AG09319 (cell line): ENCODE data around the gene PAXIP1.

Source experiments
- DNase-seq: peaks from one replicate; pipeline ENCODE4 v3.0.0-alpha.2; 2010; ENCODE audit warnings: low read depth; ENCODE audit errors: extremely low read depth
- CTCF ChIP-seq: IDR thresholded peaks from 2 replicates; pipeline ENCODE4 v1.5.1; 2011; ENCODE audit warnings: low read depth, mild to moderate bottlenecking, inconsistent platforms, low read length, moderate library complexity

Gene PAXIP1

GRCh38 chr7:155027879-155028278, 25.0 kb upstream of the PAXIP1 start:
- DNase-seq, result no peak
- no peak for TF ChIP-seq CTCF

GRCh38 chr7:155021699-155022145, 18.8 kb upstream of the PAXIP1 start:
- TF ChIP-seq CTCF, result no peak
- no peak for DNase-seq

GRCh38 chr7:155020996-155021395, 18.1 kb upstream of the PAXIP1 start:
- no peak for DNase-seq
- no peak for TF ChIP-seq CTCF

- no peak for TF ChIP-seq CTCF
- no peak for DNase-seq
Observed at GRCh38 chr7:155017834-155018233, 14.9 kb upstream of the PAXIP1 start.

DNA sequence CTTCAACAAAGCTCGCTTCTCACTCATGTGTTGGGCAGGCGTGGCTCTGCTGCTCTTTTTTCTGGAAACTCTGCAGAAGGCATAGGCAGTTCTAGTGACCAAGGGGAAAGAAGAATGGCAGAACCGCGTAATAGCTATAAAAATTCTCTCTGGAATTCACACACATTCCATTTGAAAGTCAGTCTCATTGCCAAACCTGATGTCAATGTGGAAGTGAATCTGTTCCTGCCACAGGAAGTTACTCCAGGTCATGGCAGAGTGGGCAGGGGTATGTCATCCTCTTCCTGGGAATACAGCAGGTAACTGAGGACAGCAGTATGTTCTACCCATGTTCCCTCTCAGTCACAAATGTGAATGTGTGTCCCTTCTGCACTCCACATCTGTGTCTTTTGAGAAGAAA, 8.2 kb upstream of the PAXIP1 start:
- DNase-seq, result no peak
- no peak for TF ChIP-seq CTCF

GRCh38 chr7:155009570-155010157, 6.7 kb upstream of the PAXIP1 start:
- peak; percentile 18 for TF ChIP-seq CTCF
- no peak for DNase-seq

DNA sequence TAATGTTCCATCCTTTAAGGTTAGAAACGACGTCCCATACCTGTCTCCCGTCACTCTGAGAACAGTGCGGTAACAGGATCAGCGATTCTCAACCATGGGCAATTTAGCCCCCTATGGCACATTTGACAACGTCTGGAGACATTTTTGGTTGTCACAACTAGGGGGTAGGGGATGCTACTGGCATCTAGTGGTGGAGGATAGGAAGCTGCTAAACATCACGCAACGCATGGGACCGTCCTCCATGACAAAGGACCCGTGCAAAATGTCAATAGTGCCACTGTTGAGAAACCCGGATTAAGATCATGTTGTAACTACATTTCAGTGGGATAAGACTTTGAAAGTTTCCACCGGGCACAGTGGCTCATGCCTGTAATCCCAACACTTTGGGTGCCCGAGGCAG, 5.0 kb upstream of the PAXIP1 start:
- DNase-seq, result no peak
- TF ChIP-seq CTCF, result peak; percentile 11
